ACHN (cell line): ENCODE results near the gene LIG3.
"Not testable (repeated sequence)": the region's sequence is repeated elsewhere in the genome, so short reads cannot be mapped to it uniquely, and the experiment has no call there.

Experiments used
- DNase-seq: peaks from one replicate; pipeline ENCODE4 v3.0.0-alpha.2; 2015
- in situ Hi-C: cut with HindIII; loops from 2 replicates; pipeline ENCODE4 v1.10.0; 2017; ENCODE audit warnings: low sequenced_read_pairs, low pct_ligation_motif_present, low pct_unique_long_range_greater_than_20kb

The LIG3 gene

GRCh38 chr17:34996422-34997285 is 16.3 kb downstream of the LIG3 start:
- no peak for DNase-seq
- in situ Hi-C loops = no loop called here

GRCh38 chr17:34997355-34997862 is 17.1 kb downstream of the LIG3 start:
- peak; percentile 44 for DNase-seq
- in situ Hi-C loops = no loop called here

GRCh38 chr17:34998205-34998604 is 17.9 kb downstream of the LIG3 start:
- in situ Hi-C loops = no loop called here
- peak; percentile 81 for DNase-seq

DNA sequence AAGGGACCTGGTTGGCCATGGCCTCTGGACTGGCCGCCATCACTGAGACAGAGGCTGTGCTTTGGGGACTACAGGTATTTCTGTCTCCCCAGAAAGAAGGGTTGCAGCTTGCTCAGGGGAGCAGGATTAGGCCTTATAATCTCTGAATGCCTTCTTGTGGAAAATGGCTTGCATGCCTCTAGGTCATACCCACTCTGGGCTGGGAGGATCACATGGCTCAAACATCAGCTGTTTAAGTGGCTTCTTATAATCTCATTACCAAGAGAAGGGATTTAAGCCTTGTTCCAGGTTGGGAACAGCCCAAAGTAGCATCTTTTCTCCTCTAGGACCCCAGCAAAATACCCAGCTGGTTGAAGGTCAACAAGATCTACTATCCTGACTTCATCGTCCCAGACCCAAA is 19.1 kb downstream of the LIG3 start:
- DNase-seq = no peak
- in situ Hi-C loops = no loop called here

- DNase-seq, in situ Hi-C loops: not testable (repeated sequence)
Measured at GRCh38 chr17:35000965-35001364, 20.7 kb downstream of the LIG3 start.

DNA sequence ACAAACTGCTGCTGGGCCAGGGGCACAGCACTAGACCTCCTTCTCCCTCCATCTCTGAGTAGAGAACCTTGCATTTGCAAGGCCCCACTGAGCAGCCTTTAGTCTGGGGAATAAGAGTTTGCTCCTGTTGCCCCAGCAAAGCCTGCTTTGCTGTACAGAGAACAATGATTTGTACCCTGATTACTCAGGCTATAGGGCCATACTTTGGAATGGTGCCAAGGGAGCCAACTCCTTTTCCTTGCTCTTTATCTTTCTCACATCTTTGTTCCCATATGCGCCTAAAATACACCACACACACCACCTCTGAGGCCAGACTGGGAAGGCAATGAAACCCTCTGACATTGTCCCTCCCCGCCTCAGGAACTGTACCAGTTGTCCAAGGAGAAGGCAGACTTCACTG is 21.2 kb downstream of the LIG3 start:
- in situ Hi-C loops = no loop called here

DNA sequence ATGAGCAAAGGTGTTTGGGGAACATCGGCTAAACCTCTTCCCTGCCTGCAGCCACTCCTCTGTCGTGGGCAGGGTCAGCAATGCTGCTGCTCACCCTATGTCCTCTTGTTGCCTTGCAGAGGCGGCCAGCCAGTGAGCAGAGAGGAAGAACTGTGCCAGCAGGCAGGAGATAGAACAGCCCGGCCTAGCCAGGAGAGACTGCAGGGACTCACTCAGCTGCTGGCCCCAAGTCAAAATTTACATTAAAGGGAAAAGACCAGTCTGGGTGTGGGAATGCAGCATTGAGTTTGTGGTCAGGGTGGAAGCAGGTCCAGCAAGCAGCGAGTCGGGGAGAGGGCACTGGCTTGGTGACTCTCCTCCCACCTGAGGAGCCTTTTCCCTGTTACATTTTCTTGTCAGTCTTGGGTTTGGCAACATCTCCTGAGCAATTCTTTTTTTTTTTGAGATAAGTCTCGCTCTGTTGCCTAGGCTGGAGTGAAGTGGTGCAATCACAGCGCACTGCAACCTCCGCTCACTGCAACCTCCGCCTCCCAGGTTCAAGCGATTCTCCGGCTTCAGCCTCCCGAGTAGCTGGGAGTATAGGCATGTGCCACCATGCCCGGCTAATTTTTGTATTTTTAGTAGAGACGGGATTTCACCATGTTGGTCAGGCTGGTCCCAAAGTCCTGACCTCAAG is 22.7 kb downstream of the LIG3 start:
- in situ Hi-C loops = no loop called here
- no peak for DNase-seq

More for the DNA sequence above, 21.2 kb downstream of the LIG3 start:
- DNase-seq = no peak

DNA sequence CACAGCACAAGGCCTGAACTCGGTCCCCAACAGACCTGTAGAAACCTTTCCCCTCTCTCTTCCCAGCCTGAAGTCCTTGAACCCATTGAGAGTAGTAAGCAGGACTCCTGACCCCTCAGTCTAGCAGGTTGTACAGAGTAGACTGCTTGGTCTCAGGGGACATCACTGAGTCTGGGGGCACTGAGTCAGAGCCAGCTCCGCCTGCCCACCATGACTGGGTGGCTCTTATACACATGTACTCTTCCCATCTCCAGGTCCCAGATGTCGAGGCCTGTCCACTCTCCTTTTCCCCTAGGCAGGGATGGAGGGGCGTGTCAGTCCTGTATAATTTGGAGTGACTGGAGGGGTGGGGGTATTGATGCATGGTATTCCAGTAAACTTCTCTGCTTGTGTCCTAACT is 23.5 kb downstream of the LIG3 start:
- in situ Hi-C loops = no loop called here
- no peak for DNase-seq

- in situ Hi-C loops = no loop called here
- no peak for DNase-seq
Measured at GRCh38 chr17:35006345-35006744, 26.0 kb downstream of the LIG3 start.

DNA sequence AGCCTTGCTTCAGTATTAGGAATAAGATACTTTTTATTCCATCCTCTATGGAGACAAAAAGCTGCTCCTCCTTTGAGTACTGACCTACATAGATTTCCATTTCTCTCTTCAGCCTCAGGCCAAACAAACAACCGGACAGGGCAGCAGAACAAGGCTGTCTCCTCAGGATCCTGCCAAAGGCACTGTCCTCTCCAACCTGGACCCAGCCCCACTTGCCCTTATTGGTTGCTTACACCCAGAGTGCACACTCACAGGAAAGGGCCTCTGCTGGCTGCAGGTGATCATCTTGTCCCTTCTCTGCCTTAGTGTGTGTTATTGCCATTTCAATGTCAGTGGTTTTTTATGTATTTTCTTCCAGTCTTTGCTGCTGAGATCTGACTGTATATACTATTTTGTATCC is 26.6 kb downstream of the LIG3 start:
- in situ Hi-C loops = no loop called here
- DNase-seq = no peak

DNA sequence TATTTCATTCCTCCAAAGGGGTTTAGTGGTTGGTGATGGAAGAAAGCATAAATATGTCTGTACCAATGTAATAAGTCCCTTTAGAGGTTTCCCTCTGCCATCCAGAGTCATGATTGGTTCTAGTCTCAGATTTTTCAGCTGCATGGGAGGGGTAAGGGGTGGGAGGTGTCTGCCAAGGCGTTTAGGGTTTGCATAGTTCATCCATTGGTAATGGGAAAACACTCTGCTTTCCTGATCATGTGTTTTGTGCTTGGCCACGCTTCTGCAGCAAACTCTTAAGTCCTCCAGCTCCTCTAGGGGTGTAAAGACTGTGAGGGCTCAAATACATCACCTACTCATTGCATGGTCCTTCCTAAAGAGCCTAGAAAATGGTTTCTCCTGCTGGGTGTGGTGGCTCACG is 29.8 kb downstream of the LIG3 start:
- in situ Hi-C loops = no loop called here
- no peak for DNase-seq

- no peak for DNase-seq
- in situ Hi-C loops = no loop called here
Measured at GRCh38 chr17:35011671-35012216, 31.4 kb downstream of the LIG3 start.

GRCh38 chr17:35016369-35016768 is 36.1 kb downstream of the LIG3 start:
- no peak for DNase-seq
- in situ Hi-C loops = no loop called here

DNA sequence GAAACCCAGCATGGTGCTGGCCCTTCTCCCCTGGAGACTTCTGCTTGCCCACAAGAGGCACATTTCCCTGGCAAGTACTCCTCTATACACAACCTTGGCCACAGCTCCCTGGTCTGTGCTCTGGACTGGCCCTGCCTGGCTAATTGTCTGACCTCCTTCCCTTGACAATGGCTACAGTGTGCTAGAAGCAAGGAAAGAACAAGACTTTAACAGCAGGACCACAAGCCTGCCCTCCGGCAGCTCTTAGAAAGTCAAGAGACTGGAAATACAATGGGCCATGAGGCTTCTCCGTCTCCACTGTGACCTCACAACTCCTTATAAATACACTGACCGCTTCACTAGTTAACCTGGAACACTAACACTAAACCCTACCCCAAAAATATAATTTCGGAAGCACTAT is 36.7 kb downstream of the LIG3 start:
- no peak for DNase-seq
- in situ Hi-C loops = no loop called here

DNA sequence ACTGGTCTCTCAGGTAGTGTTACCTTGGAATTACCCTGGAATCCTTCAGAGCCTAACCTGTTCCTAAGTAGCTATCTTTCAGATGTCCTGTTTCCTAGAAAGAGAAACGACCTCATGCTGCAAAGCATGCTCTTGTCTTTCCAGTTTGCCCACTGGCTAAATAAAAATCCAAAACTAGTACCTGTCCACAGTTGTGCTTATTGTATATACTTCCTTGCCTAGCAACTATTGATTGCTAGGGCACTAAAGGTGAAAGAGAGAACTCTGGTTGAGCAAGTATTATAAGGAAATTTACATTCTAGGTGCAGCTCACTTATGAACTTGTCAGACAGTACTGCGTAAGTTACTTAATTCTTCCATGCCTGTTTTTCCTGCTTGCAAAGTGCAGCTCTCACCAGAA is 38.5 kb downstream of the LIG3 start:
- in situ Hi-C loops = no loop called here
- DNase-seq = no peak

GRCh38 chr17:35019386-35020179 is 39.3 kb downstream of the LIG3 start:
- in situ Hi-C loops = no loop called here
- DNase-seq = no peak

- DNase-seq = no peak
- in situ Hi-C loops = no loop called here
Measured at GRCh38 chr17:35021520-35022380, 41.4 kb downstream of the LIG3 start.

DNA sequence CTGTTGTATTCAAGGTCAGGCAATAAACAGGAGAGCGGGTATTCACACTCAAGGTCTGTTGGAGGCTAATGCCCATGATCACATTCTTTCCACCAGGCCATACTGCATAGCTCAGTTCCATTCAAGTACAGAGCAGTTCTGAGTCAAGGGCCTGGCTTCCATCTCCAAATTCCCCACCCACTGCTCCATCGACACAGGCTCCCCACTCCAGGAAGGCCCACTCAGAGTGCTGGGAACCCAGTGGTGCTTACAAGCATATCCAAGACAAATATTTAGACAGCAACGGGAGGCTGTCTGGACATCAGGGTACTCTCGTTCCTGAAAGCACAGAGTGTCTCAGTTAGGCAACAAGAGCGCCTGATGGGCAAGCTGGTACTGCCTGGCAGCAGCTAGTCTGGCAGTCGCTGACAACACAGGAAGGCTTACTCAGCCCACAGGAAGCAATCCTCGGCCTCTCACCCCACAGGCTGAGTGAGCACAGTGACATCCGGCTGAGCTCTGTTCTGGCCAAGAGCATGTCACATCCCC is 42.3 kb downstream of the LIG3 start:
- DNase-seq = peak; percentile 78
- in situ Hi-C loops = no loop called here
